22Rv1 (cell line): ENCODE results near the gene ASXL2.

Experiments
- H3K27ac ChIP-seq: fragments of 450-650 bp; 2 replicates; pipeline ENCODE4 v1.5.1; 2017
- CTCF ChIP-seq: fragments of 450-650 bp; IDR thresholded peaks from 2 replicates; pipeline ENCODE4 v1.5.1; 2017; ENCODE audit warnings: mild to moderate bottlenecking
- ZFX ChIP-seq: fragments of 450-650 bp; IDR thresholded peaks from 2 replicates; pipeline ENCODE4 v1.6.1; 2017; ENCODE audit warnings: antibody characterized with exemption, borderline replicate concordance

The ASXL2 gene

GRCh38 chr2:25692143-25692542 is 186.1 kb downstream of the ASXL2 start:
- TF ChIP-seq ZFX (no peak), CTCF (no peak; the same call in 1 of the 2 replicates)
- H3K27ac ChIP-seq = no peak overlapping the region

GRCh38 chr2:25690058-25690457 is 188.2 kb downstream of the ASXL2 start:
- TF ChIP-seq CTCF (no peak), ZFX (no peak)

GRCh38 chr2:25688236-25688635 is 190.1 kb downstream of the ASXL2 start:
- no peak for TF ChIP-seq ZFX
- no peak for TF ChIP-seq CTCF
- no peak overlapping the region for H3K27ac ChIP-seq

More at GRCh38 chr2:25690058-25690457, 188.2 kb downstream of the ASXL2 start:
- H3K27ac ChIP-seq = no peak overlapping the region

- peak overlapping the region; percentile 25; the same call in 1 of the 2 replicates for H3K27ac ChIP-seq
- TF ChIP-seq CTCF (no peak), ZFX (no peak)
These were observed 192.5 kb downstream of the ASXL2 start for GRCh38 chr2:25685741-25686140.

- peak overlapping the region; percentile 25; the same call in 1 of the 2 replicates for H3K27ac ChIP-seq
- TF ChIP-seq ZFX (no peak), CTCF (peak; percentile 26)
These were observed 193.5 kb downstream of the ASXL2 start for GRCh38 chr2:25684577-25685473.
